Erythroblast (primary cell): ENCODE measurements around the gene SLC5A2.

Experiments
- GATA1 ChIP-seq: IDR thresholded peaks from 2 replicates; pipeline ENCODE4 v1.6.1; 2011; ENCODE audit warnings: low read depth, mild to moderate bottlenecking, control low read depth, low read length, moderate library complexity
- POLR2A ChIP-seq: IDR thresholded peaks from 2 replicates; pipeline ENCODE4 v1.6.1; 2011; ENCODE audit warnings: mild to moderate bottlenecking, low read length

- no peak for TF ChIP-seq POLR2A
- TF ChIP-seq GATA1, result no peak
Observed at GRCh38 chr16:31532120-31532519, 49.2 kb downstream of the SLC5A2 start.
